HG02798 (cell line): ENCODE measurements around the gene OR5K2.

Experiments
- ATAC-seq: cut with Tn5 transposase; IDR thresholded peaks from one replicate; pipeline ENCODE4 v1.9.1; 2021; ENCODE audit warnings: mild to moderate bottlenecking; ENCODE audit not compliant: unreplicated experiment, poor library complexity

OR5K2 gene

DNA sequence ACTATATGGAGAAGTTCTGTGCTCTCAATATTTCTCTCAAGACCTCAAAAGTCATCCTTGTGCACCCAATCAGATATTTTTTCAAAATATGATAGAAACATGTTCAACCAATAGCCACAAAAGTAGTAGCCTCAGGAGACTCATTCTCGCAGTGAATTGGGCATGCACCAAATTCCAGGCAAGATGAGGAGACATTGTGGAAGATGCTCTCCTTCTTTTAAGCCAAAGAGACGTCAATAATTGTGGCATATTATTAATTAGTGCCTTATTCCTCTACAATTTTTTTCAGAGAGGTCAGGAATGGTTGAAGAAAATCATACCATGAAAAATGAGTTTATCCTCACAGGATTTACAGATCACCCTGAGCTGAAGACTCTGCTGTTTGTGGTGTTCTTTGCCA, at the start of gene OR5K2:
Gene OR5K2, plus strand, starts transcription at position 301 of the 400 bp plus-strand sequence. Its CDS starts 0 bp downstream, at position 301.
- no peak for ATAC-seq

DNA sequence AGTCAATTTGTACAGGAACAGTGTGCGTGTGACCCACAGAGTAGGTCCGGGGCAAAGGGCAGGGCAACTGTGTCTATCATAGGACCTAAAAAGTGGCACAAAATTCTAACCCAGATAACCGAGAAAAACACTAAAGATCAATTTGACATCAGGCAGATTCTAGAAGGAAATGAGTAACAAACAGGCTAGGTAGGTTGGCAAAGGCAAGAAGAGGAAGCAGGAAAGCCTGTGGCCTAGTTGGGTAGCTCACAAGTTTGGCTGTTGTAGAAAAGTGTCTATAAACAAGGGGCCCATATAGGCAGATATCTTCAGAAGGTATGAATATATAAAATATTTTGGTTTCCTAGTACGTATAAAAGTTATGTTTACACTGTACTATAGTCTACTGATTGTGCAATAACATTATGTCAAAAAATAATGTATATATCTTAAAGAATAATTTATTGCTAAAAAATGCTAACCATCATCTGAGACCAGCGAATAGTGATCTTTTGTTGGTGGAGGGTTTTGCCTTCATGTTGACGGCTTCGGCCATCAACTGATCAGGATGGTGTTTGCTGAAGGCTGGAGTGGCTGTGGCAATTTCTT, 47.8 kb upstream of the OR5K2 start:
- no peak for ATAC-seq

DNA sequence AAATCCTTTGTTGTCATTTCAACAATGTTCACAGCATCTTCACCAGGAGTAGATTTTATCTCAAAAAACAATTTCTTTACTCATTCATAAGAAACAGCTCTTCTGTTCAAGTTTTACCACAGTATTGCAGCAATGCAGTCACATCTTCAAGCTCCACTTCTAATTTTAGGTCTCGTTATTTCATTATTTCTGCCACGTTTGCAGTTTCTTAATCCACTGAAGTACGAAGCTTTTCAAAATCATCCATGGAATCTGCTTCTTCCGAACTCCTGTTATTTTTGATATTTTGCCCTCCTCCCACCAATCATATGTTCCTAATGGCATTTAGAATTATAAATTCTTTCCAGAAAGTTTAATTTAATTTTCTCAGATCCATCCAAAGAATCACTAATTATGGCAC, 47.1 kb upstream of the OR5K2 start:
- ATAC-seq, result no peak

DNA sequence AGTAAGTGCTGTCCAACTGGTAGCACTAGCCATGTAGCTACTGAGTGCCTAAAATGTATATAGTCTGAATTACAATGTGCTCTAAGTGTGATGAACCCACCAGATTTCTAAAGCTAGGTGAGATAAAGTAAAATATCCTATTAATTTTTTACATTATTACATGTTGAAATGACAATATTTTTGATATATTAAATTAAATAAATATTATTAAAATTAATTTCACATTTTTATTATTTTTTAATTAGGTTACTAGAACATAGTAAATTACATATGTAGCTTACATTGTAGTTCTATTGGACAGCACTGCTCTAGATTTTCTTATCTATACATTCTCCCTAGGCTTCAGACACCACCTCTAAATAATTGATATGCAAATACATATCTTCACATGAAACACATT, 43.7 kb upstream of the OR5K2 start:
- ATAC-seq, result no peak

DNA sequence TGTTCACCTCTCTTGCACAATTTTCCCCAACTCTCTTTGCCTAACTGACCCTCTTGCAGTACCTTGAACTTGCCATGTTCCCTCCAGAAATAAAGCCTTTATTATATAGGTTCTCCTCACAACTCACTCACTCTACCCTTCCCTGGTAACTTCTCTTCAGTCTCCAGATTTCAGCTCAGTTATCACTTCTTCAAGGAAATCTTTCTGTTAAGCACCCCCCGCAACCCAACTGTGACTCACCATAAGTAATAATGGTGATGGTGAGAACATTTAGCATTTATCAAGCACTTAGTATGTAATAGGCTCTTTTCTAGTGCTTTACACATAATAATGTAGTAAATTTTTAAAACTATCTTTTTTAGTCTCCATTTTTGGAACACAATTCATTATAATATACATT, 42.6 kb upstream of the OR5K2 start:
- no peak for ATAC-seq

DNA sequence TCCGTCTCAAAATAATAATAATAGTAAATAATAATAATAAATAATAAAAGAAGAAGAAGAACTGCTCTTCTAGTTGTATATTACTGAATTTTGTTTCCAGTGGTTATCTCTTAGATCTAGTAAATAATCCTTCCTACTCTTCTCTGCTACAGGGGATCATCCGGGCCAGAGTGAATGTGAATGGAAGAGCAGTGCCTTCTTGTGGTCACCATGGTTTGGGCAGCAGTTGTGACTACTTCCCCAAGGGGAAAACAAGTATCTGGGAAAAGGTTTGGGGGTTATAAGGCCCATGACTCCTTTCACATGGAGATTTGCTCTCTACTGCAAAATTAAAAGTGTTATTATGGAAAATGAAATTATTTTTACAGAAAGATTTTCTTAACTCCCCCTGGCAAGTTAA, 39.9 kb upstream of the OR5K2 start:
- no peak for ATAC-seq

DNA sequence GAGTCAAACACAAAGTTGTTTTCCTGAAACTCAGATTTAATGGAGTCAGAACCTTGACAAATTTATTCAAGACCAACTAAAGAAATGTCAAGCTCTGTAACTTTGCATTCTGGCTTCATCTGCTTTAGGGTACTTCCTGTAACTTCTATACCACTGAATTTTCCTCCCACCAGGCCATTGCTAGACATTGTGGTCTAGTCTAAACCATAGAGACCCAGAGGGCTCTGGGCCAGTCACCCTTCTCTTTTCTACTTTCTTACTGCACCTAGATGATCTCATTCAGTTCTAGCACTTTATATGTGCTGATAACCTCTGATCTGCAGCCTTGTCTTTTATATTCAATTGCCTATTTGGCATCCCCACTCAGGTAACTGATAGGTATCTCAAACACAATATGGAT, 37.3 kb upstream of the OR5K2 start:
- no peak for ATAC-seq

DNA sequence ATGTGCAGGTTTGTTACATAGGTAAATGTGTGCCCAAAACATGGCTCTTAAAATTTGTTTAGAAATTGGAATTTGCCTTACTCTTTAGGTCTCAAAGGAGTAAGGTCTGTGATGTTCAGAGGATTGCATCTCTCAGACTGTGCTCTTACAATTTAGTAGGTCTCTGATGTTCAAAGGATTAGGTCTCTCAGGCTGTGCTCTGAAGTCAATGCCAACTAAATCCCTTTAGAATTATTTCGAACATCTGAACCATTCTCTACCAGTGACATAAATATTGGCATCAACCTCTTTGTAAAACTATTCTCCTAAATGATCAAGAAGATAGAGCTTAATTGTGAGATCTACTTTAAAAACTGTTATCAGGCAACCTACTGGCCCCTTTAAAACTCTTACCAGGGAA, 34.6 kb upstream of the OR5K2 start, which contains the start of gene OR5K1:
Gene OR5K1, plus strand, starts transcription at position 301 of the 400 bp plus-strand sequence. CDS start 6,376 bp downstream, outside the sequence.
- ATAC-seq, result no peak

DNA sequence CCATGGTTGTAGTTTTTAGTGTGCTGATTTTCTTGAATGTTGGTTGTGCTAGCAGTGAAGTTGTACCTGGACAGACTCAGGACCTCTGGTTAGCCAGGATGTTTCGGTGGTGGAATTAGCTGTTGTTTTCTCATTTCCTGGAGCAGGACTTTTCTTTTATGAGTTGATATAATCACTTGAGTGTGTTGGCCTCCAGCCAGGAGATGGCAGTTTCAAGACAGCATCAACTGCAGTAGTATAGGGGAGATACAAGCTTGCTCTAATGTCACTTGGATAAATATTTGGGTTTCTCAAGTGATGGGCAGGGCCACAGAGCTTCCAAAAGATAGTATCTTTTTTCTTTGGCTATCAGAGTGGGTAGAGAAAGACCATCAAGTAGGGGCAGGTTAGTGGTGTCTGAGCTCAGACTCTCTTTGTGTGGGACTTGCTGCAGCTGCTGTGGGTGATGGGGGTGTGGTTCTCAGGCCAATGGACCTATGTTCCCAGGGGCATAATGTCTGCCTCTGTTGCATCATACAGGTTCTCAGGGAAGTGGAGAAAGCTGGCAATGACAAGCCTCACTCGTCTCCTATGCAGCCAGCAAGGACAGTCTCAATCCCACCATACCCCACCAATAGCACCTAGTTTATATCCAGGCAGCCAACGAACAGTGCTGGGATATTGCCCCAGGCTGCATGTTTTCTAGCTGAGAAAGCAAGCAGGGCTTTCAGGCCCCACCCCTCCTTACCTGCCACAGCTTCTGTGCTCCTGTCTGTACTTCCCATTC, 14.6 kb upstream of the OR5K2 start:
- no peak for ATAC-seq

DNA sequence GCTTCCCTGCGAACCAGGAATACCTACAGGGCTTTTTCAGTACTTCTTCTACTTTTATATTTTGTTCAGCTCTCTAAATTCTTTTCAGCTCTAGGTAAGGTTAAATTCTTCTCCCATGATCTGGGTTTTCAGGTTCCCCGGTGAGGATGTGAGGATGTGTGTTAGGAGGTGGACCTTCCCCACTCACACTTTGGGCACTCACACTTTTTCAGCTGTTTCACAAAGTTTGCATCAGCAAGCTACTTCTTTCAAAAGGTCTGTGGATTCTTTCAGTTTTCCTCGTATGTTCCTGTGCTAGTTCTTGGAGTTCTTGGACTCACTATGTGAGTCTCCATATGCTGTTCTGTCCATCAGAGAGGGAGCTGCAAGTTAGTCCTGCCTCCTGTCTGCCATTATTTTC, 13.9 kb upstream of the OR5K2 start:
- no peak for ATAC-seq

DNA sequence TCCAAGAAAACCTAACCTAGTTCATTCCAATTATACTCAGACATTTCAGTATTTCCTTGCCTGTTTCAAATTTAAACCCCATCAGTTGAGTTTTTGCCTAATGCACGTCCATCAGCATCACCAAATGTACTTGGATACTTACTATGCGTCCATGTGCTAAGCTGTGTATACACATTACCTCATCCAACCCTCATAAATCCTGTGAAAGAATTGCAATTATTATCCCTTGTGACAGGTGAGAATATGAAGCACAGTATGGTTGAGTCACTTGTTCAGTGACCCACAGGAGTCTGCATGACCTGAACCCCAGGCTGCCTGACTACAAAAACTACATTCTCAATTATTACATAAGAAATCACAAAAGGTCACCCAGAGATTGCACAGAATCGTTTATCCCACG, 2.5 kb downstream of the OR5K2 start:
- ATAC-seq, result no peak

DNA sequence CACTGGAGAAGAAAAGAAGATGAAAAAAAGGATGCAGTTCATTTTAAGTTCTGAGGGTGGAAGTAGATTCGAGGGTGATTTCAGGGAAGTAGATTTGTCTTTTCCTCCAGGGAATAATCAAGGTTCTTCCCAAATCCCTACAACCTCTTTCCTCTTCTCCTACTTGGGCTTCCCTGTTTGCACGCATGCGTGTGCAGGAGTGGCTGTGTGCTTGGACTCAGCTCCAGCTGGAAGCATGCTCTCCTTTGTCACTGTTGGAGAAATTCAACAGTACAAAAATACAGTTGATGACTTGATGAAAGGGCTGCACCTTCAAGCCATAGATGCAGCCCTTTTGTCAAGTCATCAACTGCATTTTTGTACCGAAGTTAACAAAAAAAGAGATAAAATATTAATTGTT, 3.8 kb downstream of the OR5K2 start:
- no peak for ATAC-seq

DNA sequence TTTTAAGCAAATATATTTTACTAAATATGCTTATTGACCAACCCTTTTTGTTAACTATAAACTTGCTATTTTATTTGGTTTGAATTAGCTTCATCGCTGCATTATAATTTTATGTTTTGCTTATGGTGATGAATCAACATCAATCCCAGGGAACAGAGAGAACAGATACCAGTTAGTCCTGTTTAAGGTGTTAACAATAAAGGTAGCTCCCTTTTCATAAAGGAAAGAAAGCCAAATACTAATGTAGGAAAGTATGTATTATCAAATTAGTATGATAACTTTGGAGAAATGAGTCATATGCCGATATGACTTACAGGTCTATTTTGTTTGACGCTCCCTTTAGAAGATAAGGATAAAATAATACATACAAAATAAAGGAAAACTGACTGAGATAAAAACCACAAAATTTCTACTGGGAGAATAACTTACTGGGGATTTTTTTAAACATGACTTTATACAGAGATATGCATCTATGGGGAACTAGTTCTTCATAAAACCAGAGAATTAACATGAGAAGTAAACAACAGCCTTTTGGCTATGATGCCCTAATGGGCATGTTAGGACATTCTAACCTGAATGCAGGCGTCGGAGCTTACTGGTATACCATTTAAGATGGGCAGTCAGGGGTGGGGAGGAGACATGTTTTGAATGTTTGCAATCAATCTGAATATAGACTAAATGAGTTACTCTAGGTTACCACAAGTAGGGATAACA, 4.5 kb downstream of the OR5K2 start:
- no peak for ATAC-seq

DNA sequence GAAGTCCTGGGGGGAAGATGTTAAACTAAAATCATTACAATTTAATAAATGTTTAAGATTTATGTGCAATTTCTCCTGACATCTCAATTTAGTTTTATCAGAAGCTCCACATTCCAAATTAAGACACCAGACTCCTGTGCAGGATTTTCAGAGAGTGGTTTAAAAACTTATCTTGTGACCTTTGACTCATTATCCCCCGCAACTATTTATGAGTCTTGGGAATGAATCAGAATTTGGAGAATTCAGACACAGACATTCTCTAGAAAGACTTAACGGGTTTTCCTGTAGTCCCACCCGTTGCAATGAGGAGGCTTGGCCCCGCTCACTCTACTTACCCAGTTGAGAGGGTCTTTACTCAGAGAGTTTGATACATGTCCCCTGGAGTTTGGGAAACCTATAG, 7.1 kb downstream of the OR5K2 start:
- no peak for ATAC-seq

DNA sequence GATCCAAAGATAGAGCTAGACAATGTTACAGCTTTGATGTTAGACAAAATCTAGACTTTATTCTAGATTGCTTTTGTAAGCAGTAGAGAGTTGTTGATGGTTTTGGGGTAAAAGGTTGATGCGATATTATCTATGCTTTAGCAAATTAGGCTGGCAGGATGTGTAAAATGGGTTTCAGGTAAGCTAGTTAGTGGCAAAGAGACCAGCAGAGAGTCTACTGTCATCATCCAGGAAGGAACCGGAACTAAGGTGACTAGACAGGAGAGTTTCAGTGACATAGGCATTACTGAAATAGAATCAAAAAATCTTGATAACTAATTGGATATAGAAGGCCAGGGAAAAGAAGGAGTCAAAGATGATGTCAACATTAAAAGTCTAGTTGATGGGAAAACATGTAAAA, 11.1 kb downstream of the OR5K2 start:
- ATAC-seq, result no peak

DNA sequence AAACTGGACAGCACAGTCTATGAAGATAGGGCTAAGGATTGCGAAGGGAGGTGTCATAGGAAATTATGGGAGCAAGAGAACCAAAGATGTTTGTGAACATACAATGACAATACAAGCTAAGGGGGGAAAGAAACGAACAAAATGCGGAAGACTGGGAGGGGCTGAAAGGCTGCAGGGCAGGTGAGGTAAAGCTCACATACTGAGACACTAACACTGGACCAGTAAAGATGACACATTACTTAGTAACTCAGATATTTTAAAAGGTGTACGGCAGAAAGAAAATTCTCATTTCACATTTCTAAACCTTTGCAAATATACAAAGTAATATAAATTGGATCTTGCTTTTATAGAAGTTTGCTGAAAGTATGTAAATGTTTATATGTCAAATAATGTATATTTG, 15.1 kb downstream of the OR5K2 start:
- no peak for ATAC-seq

DNA sequence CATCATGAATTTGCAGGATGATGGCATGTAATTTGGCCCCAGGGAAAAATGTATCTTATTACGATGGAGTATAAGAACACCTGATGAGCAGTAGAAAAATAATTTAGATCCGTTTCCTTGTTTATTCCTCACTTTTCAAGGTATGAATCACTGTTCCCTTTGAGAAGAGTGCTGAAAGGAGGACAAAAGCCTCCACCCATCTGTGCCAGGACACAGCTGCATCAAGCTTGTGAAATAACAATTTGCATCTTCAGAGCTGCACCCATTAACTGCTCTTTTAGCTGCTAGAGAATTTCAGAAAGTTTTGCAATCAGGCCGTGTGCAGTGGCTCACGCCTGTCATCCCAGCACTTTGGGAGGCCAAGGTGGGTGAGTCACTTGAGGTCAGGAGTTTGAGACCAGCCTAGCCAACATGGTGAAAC, 15.6 kb downstream of the OR5K2 start:
- ATAC-seq, result no peak

DNA sequence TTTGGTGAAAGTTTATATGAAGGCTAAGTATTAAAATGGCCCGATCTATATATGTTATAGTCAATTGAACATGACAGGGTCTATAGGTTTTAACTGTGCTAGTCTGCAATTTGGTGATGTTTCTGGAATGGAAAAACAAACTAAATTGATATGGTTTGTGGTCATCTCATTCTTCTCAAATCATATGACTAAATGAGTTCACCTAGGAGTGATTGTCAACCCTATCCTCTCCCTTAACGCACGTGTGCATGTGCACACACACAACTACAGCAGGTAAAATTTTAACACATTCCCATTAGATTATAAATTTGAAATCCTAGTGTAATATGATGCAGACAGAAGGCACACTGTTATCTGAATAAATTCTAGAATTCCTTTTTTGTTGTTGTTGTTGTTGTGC, 16.3 kb downstream of the OR5K2 start:
- ATAC-seq, result no peak

DNA sequence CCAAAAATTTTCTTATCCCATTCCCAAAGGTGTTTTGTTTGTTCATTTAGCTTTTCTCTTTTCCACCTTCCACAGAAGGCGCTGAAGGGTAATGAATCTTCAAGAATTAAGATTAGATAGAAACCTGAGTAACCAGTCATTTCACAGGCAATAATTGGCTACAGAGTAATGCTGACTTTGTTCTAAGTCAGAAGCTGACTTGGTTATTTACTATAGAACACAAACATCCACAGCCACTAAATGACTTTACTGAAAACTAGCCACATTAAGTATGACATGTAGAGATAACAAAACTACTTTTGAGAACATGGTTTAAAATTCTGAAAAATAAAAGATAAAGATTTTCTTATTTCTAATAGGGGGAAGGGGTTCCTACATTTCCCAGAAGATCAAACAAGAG, 17.5 kb downstream of the OR5K2 start:
- no peak for ATAC-seq

DNA sequence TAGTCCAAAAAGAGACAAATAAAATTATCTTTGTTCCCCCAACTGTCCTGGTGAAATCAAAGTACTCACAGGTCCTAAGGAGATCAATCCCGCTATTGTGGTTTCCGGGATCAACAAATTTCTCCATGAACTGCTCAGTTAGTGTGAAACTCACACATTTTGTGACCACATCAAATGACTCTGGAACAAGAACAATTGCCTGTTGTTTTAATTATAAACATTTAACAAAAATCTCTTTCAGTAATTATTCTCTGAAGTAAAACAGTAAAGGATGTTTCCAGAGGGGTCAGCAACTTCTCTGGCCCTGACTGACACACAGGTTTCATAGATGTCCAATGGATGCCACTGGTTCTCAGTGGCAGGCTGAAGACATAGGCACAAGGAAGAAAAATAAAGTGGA, 21.3 kb downstream of the OR5K2 start:
- ATAC-seq, result no peak

DNA sequence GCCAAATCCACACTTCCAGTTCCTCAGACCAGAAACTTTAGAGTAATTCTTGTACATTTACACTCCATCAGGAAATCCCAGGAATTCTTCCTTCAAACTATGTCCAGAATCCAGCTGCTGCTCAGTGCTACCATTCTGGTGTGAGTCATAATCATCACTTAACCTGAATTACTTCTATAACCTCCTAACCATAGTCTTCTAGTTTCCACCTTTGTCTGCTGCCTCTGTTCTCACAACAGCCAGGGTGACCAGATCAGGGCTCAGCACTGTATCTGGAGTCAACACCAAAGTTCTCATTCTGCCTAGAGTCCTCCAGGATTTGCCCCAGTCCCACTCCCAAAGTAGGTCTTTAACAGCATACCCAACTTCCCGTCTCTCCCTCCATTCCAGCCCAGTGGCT, 21.9 kb downstream of the OR5K2 start:
- ATAC-seq, result no peak
